Measurements from ENCODE around the gene KCNV2.

- TF ChIP-seq CTCF (IDR thresholded peaks at IDR 0.05; ENCODE audit: poor library complexity, severe bottlenecking) (no peak), EZH2 (IDR thresholded peaks at IDR 0.05; ENCODE audit: borderline replicate concordance, insufficient read depth, low read length, poor library complexity, severe bottlenecking) (no peak)
Measured at GRCh38 chr9:2730971-2731370, 13.7 kb downstream of the KCNV2 start.
